ENCODE measurements around the gene SIMC1.

The SIMC1 gene

DNA sequence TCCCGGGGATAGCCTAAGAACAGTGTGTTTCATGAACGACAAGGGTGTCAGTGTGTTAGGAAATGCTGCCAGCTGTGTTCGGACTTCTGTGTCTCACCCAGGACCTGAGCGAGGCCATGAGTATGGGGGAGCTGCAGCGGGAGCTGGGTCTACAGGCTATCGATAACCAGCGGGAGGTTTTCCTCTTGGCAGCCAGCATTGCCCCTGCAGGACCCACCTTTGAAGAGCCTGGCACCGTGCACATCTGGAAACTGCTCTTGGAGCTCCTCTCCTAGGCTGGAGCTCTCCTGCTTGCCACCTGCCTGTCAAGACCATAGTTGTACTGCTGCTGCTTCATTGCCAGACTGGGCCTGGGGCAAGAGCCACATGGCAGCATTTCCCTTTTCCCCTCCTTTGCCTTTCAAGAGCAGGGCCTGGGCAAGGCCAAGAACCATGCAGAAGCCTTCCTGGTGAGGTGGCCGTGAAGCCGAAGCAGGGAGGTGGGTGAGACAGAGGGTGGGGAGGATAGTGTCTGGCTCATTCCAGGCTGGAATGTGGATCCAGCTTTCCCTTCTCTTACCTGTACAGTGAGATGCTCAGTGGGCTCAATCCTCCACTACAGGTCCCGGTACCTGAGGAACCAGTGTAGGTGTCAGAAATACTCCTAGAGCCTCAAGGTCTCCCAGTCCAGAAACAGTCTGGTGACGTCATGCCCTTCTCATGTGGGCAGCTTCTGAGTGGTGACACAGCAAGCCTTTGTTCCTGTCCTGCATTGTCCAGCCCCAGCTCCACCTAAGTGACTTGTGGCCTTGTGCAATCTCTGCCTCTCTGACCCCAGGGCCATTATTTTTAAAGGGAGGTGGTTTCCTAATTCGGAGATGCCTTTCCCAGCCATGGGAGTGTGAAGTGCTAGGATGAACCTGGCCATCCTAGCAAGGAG, 133.7 kb downstream of the SIMC1 start:
- Mint-ChIP-seq H3K36me3 (ENCODE audit: low read depth) (peaks cover 32% of the 10 kb centered on the region), H3K4me1 (ENCODE audit: low read depth) (peaks cover 29% of the 10 kb centered on the region), H3K27ac (peak overlapping the region; percentile 69), H3K4me3 (no peak overlapping the region), H3K9me3 (no peaks in the 10 kb centered on the region), H3K27me3 (peaks cover 13% of the 10 kb centered on the region)
- intact Hi-C loops (cut with micrococcal nuclease): no loop called here

DNA sequence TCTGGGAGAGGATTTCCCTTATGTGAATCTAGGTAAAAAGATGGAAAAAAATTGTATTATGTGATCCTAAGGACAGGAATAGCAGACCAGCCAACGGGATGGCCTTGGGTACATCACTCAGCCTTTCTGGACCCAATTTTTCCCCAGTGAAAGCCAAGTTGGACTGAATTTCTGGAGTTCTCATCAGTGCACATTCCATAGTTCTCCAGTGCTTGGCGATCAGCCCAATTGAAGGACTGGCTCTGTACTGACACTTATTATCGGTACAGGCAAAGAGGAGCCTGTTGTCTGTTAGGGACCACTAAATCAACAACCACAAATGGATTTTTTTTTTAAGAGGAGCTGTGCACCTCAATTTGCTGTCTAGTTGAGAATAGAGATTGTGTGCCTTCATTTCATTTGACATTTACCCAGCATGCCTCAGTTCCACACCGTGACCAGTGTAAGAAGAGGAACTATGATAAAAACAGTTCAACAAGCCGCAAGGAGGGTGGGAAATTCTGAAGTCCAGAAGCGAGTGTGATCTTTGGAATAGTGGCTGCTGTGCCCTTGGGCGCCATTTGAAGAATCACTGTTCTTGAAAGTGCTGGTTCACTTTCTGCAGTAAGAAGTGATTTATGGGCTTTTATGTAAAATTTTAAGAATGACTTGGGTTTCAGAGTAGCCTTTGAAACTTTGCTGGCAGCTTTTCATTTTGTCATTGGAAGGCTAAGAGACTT, 135.0 kb downstream of the SIMC1 start:
- Mint-ChIP-seq H3K9me3 (no peaks in the 10 kb centered on the region), H3K4me3 (no peak overlapping the region), H3K4me1 (ENCODE audit: low read depth) (peaks cover 20% of the 10 kb centered on the region), H3K27me3 (no peaks in the 10 kb centered on the region), H3K36me3 (ENCODE audit: low read depth) (peaks cover 18% of the 10 kb centered on the region), H3K27ac (no peak overlapping the region)
- intact Hi-C loops (cut with micrococcal nuclease): no loop called here

DNA sequence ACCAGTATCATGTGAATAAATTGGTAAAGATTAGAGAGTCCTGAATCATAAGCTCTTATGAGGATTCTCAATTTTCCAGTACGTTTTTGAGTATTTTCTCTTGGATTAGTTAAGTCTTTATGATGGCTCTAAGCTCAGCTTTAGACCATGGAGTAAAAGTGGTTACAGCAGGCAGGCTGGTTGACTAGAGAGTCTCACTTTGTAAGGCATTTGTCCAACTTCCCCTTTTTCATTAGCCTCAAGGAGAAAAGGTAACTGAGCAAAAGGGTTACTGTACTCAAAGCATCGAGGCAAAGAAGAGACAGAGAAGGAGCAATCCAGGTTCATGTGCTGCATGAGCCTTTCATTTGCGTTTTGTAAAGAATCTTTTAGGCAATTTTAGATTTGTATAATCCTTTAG, 141.7 kb downstream of the SIMC1 start:
- Mint-ChIP-seq H3K9me3 (no peaks in the 10 kb centered on the region), H3K4me1 (ENCODE audit: low read depth) (peaks cover 11% of the 10 kb centered on the region), H3K36me3 (ENCODE audit: low read depth) (peaks cover 33% of the 10 kb centered on the region), H3K27ac (no peak overlapping the region), H3K4me3 (no peak overlapping the region), H3K27me3 (no peaks in the 10 kb centered on the region)
- intact Hi-C loops (cut with micrococcal nuclease): loop anchor here (10.0 kb wide), 1 partner anchor 155 kb away; the partner anchor contains the start of gene RNF44

DNA sequence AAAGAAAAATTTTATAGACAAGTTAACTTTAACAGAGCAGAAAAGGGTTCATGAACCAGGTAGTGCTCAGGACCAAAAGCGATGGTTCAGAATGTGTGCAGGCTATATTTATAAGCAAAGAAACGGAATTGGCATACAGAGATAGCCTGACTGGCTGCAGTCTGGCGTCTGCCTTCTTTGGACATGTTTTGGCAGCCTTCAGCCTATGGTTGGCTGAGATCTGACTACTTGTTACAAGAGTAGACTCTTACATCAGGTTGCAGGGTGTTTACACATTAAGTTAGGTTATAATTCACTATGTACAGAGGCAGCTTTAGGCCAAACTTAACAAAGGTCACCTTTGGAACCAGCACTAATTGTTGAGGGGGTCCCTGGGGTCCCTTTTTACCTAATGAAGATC, 143.2 kb downstream of the SIMC1 start:
- H3K27ac Mint-ChIP-seq: no peak overlapping the region
- H3K4me3 Mint-ChIP-seq: no peak overlapping the region
- H3K36me3 Mint-ChIP-seq (ENCODE audit: low read depth): peaks cover 46% of the 10 kb centered on the region
- intact Hi-C loops (cut with micrococcal nuclease): loop anchor here (10.0 kb wide), 1 partner anchor 153 kb away; the partner anchor contains the start of gene RNF44
- H3K27me3 Mint-ChIP-seq: no peaks in the 10 kb centered on the region
- peaks cover 25% of the 10 kb centered on the region for H3K4me1 Mint-ChIP-seq (ENCODE audit: low read depth)
- H3K9me3 Mint-ChIP-seq: no peaks in the 10 kb centered on the region

DNA sequence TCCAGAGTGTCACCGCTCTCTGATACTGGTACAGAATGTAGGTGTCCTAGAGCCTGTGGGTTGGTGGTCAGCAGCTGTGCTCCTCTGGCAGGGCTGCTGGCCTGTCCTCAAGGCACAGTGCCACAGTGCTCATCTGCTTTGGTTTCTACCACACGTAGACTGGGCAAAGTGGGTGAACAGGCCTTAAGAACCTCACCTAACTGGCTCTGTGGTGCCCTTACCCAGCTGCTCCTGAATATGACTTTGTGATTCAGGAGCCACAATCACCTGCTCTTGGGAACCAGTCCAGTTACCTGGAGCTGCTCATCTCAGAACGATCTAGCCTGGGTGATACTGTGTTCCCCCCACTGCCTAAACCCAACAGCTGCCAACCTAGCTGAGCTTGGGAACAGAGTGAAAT, 143.8 kb downstream of the SIMC1 start:
- Mint-ChIP-seq H3K36me3 (ENCODE audit: low read depth) (peaks cover 51% of the 10 kb centered on the region), H3K27me3 (no peaks in the 10 kb centered on the region), H3K4me1 (ENCODE audit: low read depth) (peaks cover 30% of the 10 kb centered on the region), H3K4me3 (no peak overlapping the region), H3K9me3 (no peaks in the 10 kb centered on the region), H3K27ac (no peak overlapping the region)
- intact Hi-C loops (cut with micrococcal nuclease): loop anchor here (10.0 kb wide), 1 partner anchor 153 kb away; the partner anchor contains the start of gene RNF44

DNA sequence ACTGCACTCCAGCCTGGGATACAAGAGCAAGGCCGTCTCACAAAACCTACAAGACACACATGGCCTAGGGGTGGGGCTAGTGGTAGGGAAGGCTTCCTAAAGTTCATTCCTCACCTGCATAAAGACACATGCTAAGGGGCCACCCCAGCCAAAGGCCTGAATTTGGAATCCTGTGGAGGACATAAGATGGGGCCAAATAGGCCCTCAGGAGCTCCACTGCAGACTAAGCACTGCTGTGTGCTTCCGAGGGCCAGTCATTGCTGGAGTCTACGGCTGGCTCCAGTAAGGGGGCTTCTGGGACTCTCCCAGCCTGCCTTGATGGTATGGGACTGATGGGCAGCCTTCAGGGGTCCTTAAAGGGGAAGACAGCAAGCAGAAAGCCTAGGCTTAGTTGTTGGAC, 144.5 kb downstream of the SIMC1 start:
- Mint-ChIP-seq H3K27ac (no peak overlapping the region), H3K36me3 (ENCODE audit: low read depth) (peaks cover 58% of the 10 kb centered on the region), H3K27me3 (no peaks in the 10 kb centered on the region), H3K4me3 (no peak overlapping the region), H3K4me1 (ENCODE audit: low read depth) (peaks cover 38% of the 10 kb centered on the region), H3K9me3 (no peaks in the 10 kb centered on the region)
- intact Hi-C loops (cut with micrococcal nuclease): loop anchor here (10.0 kb wide), 1 partner anchor 152 kb away; the partner anchor contains the start of gene RNF44

DNA sequence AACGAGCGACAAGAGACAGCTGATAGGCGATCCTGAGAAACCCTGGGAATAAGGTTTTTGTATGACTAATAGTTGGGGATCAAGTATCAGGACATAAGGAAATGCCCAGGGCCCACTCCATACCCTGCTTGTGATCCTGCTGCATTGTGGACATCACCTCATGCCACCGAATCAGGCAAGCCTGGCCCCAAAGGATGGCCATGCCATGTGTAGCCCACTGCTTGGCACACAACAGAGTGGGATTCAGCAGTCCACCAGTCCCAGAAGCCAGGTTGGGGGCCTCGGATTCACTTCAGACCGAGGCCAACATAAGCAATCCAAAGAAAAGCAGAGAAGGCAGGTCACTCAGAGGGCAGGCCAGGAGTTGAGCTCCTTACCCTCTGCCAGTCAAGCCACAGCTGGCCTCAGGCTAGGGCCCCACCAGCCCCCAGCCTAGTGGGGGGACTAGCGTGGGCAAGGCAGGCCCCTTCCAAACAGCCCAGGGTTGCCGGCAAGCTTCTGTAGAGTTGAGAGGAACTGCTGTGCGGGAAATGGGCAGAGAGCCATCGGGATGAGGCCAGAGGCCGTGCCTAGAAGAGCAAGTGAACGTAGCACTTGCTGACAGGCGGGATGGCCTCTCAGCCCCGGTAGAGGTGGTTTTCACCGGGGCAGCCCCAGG, 145.2 kb downstream of the SIMC1 start:
- intact Hi-C loops (cut with micrococcal nuclease): loop anchor here (10.0 kb wide), 1 partner anchor 151 kb away; the partner anchor contains the start of gene RNF44
- H3K36me3 Mint-ChIP-seq (ENCODE audit: low read depth): peaks cover 64% of the 10 kb centered on the region
- no peaks in the 10 kb centered on the region for H3K27me3 Mint-ChIP-seq
- H3K4me3 Mint-ChIP-seq: no peak overlapping the region
- no peaks in the 10 kb centered on the region for H3K9me3 Mint-ChIP-seq
- peaks cover 42% of the 10 kb centered on the region for H3K4me1 Mint-ChIP-seq (ENCODE audit: low read depth)
- H3K27ac Mint-ChIP-seq: no peak overlapping the region

DNA sequence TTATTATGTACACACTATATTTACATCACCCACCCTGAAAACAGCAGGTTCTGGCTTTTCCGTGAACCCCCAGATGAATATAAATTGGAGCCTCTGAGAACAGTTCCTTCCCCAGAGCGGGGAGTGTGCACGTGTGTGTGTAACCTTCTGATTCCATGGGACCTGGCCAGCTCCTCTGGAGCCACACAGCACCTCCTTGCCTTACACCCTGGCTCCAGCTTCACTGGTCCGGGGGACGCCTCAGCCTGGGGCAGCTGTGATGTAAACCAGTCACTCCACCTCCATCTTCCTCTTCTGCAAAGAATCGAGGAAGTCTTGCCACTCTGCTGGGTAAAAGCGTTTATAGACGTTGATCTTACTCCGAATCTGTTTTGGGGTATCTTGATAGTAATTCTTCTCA, 145.7 kb downstream of the SIMC1 start:
- intact Hi-C loops (cut with micrococcal nuclease): loop anchor here (10.0 kb wide), 1 partner anchor 151 kb away; the partner anchor contains the start of gene RNF44
- peaks cover 70% of the 10 kb centered on the region for H3K36me3 Mint-ChIP-seq (ENCODE audit: low read depth)
- no peaks in the 10 kb centered on the region for H3K9me3 Mint-ChIP-seq
- H3K4me3 Mint-ChIP-seq: no peak overlapping the region
- no peaks in the 10 kb centered on the region for H3K27me3 Mint-ChIP-seq
- H3K4me1 Mint-ChIP-seq (ENCODE audit: low read depth): peaks cover 42% of the 10 kb centered on the region
- no peak overlapping the region for H3K27ac Mint-ChIP-seq

DNA sequence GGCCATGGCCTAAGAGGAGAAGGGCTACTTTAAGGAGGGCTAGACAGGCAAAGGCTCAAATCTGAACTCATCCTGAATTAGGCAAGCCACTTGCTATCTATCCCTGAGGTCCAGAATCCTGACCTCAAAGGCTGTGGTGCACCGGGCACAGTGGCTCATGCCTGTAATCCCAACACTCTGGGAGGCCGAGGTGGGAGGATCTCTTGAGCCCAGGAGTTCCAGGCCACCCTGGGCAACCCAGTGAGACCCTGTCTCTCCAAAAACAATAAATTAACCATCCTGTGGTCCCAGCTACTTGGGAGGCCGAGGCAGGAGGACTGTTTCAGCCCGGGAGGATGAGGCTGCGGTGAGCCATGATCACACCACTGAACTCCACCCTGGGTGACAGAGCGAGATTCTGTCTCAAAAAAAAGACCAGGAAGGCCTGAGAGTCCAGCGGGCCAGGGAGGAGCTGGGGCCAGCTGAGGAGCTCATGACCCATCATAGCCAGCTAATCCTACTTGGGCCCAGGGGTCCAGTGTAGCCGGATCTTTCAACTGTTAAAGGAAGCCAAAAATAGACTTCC, 146.2 kb downstream of the SIMC1 start:
- H3K36me3 Mint-ChIP-seq (ENCODE audit: low read depth): peaks cover 75% of the 10 kb centered on the region
- H3K9me3 Mint-ChIP-seq: no peaks in the 10 kb centered on the region
- peaks cover 42% of the 10 kb centered on the region for H3K4me1 Mint-ChIP-seq (ENCODE audit: low read depth)
- no peak overlapping the region for H3K4me3 Mint-ChIP-seq
- H3K27ac Mint-ChIP-seq: peak overlapping the region; percentile 13
- intact Hi-C loops (cut with micrococcal nuclease): loop anchor here (10.0 kb wide), 1 partner anchor 150 kb away; the partner anchor contains the start of gene RNF44
- H3K27me3 Mint-ChIP-seq: no peaks in the 10 kb centered on the region

DNA sequence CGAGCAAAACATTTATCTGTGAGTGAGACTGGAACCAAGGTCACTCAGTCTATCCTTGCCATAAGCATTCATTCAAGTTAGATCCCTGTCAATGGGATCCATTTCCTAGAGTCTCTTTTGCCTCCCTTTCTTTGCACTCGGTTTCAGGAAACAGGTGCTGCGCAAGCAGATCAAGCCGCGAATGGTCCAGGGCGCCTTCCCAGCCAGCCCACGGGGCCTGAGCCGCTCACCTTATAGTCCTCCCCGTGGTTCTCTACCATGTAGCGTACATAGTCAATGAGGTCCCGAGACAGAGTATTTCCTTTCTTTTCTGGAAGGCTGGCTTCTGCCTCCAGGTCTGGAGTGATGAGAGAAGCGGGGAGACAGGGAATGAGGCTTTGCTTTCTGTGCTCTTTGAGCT, 146.8 kb downstream of the SIMC1 start:
- Mint-ChIP-seq H3K36me3 (ENCODE audit: low read depth) (peaks cover 76% of the 10 kb centered on the region), H3K4me3 (no peak overlapping the region), H3K4me1 (ENCODE audit: low read depth) (peaks cover 42% of the 10 kb centered on the region), H3K27ac (peak overlapping the region; percentile 13), H3K27me3 (no peaks in the 10 kb centered on the region), H3K9me3 (no peaks in the 10 kb centered on the region)
- intact Hi-C loops (cut with micrococcal nuclease): loop anchor here (10.0 kb wide), 1 partner anchor 150 kb away; the partner anchor contains the start of gene RNF44

DNA sequence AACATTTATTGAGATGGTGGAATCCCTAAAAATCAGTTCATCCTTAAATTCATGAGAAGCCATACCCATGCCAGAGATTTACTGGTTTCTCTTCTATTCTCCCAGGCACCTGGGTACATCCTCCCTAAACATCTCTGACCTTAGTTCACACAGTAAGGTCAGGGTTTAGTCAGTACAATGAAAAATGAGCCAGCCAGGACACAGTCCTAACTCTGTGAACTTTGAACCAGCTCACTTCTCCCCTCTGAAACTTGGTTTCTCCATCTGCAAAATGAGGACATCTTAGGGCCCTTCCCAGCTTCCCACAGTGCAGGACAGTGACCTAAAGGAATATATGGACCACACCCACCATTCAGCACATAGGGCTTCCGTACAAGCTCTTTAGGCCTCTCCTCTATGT, 148.3 kb downstream of the SIMC1 start:
- no peaks in the 10 kb centered on the region for H3K9me3 Mint-ChIP-seq
- peaks cover 56% of the 10 kb centered on the region for H3K4me1 Mint-ChIP-seq (ENCODE audit: low read depth)
- H3K27ac Mint-ChIP-seq: peak overlapping the region; percentile 35
- H3K36me3 Mint-ChIP-seq (ENCODE audit: low read depth): peaks cover 90% of the 10 kb centered on the region
- intact Hi-C loops (cut with micrococcal nuclease): loop anchor here (10.0 kb wide), 1 partner anchor 148 kb away; the partner anchor contains the start of gene RNF44
- no peaks in the 10 kb centered on the region for H3K27me3 Mint-ChIP-seq
- no peak overlapping the region for H3K4me3 Mint-ChIP-seq

DNA sequence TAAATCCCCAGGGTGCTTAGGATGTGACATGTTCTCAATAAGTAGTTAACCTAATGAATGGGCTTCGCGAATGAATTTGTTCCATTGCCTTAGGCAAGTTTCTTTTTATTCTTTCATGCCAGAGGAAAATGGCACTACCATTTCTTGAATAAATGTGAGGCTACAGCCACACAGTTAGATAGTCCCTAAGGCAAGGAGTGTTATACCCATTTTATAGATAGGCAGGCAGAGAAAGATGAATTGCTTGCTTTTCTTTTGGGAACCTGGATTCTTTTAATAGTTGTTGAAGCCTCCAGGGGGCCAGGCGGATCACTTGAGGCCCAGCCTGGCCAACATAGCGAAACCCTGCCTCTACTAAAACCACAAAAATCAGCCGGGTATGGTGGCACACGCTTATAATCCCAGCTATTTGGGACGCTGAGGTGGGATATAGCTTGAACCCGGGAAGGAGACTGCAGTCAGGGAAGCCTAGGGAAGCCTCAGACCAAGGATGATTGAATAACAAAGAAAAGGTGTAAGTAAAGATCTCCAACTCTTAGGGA, 149.2 kb downstream of the SIMC1 start:
- Mint-ChIP-seq H3K9me3 (no peaks in the 10 kb centered on the region), H3K4me1 (ENCODE audit: low read depth) (peaks cover 66% of the 10 kb centered on the region), H3K4me3 (peak overlapping the region; percentile 100), H3K36me3 (ENCODE audit: low read depth) (peaks cover 90% of the 10 kb centered on the region), H3K27ac (peak overlapping the region; percentile 100), H3K27me3 (no peaks in the 10 kb centered on the region)
- intact Hi-C loops (cut with micrococcal nuclease): loop anchor here (10.0 kb wide), 1 partner anchor 147 kb away; the partner anchor contains the start of gene RNF44

DNA sequence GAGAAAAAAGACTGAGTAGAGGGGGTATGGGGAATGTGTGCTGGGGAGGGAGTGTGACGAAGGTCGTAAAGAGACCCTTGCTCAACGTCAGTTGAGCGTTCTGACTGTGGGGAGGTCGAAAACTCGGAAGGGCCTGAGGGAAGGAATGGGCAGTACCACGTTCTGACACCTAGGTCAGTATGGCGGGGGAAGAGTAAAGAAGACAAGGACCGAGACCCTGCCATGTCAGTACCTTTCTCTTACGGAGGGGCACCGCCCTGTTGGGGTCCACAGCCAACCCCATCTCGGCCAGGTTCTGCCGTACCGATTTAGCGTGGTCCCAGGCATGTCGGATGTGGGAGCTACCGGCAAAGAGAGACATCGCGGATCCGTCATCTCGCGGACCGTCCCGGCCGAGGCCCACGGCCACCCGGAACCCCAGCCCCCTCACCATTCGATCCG, 149.8 kb downstream of the SIMC1 start:
- peak overlapping the region; percentile 100 for H3K27ac Mint-ChIP-seq
- intact Hi-C loops (cut with micrococcal nuclease): loop anchor here (1.0 to 10.0 kb wide), 3 partner anchors 23 to 147 kb away; partner anchors contain the start of genes ARL10, KIAA1191 and RNF44
- no peaks in the 10 kb centered on the region for H3K9me3 Mint-ChIP-seq
- H3K4me1 Mint-ChIP-seq (ENCODE audit: low read depth): peaks cover 72% of the 10 kb centered on the region
- H3K4me3 Mint-ChIP-seq: peak overlapping the region; percentile 100
- no peaks in the 10 kb centered on the region for H3K27me3 Mint-ChIP-seq
- peaks cover 90% of the 10 kb centered on the region for H3K36me3 Mint-ChIP-seq (ENCODE audit: low read depth)

Measured in dendritic cell treated with granulocyte-macrophage colony-stimulating factor and Interleukin-4, amounts not matched to agents 40 ng/mL and 50 ng/mL, for 4 days (primary cell).